GM21737 (cell line): ENCODE measurements around the gene KRTAP5-4.

ENCODE experiments used
- ATAC-seq: cut with Tn5 transposase; IDR thresholded peaks from one replicate; pipeline ENCODE4 v1.9.1; 2021; ENCODE audit warnings: mild to moderate bottlenecking, moderate library complexity; ENCODE audit not compliant: unreplicated experiment

Gene KRTAP5-4

GRCh38 chr11:1574238-1574932 lies 47.6 kb downstream of the KRTAP5-4 start:
- no peak for ATAC-seq

- ATAC-seq = no peak
Measured at GRCh38 chr11:1573903-1574237, 48.1 kb downstream of the KRTAP5-4 start.

GRCh38 chr11:1573077-1573902 lies 48.6 kb downstream of the KRTAP5-4 start:
- ATAC-seq = no peak

GRCh38 chr11:1572197-1573076 lies 49.5 kb downstream of the KRTAP5-4 start, which contains the start of gene DUSP8:
DUSP8 (minus strand) TSS chr11:1572271; CDS start chr11:1565826, 6,445 bp downstream.
- ATAC-seq = peak; percentile 52

GRCh38 chr11:1571760-1572196 lies 50.2 kb downstream of the KRTAP5-4 start:
- ATAC-seq = no peak
